MG63 (cell line): ENCODE measurements around the gene PLCL2. TPM values are rescaled to one million over a fixed set of nuclear protein-coding genes. Genes with fewer than 3 reads are reported as not detected.

ENCODE experiments used
- DNase-seq: peaks from one replicate; pipeline ENCODE4 v3.0.0-alpha.2; 2020
- H3K27me3 ChIP-seq: fragments of 250-450 bp; sonication (Bioruptor Pico); 2 replicates; pipeline ENCODE4 v1.5.1; 2020; ENCODE audit warnings: mild to moderate bottlenecking, moderate library complexity
- H3K36me3 ChIP-seq: fragments of 250-450 bp; sonication (Bioruptor Pico); 2 replicates; pipeline ENCODE4 v1.5.1; 2020; ENCODE audit warnings: mild to moderate bottlenecking, moderate library complexity
- H3K4me3 ChIP-seq: fragments of 250-450 bp; sonication (Bioruptor Pico); 2 replicates; pipeline ENCODE4 v1.5.1; 2020; ENCODE audit warnings: mild to moderate bottlenecking, moderate library complexity
- H3K9me3 ChIP-seq: fragments of 250-450 bp; sonication (Bioruptor Pico); 2 replicates; pipeline ENCODE4 v1.5.1; 2020; ENCODE audit warnings: mild to moderate bottlenecking, moderate library complexity
- total RNA-seq: library from RNA; depleted of rRNA; stranded (reverse); fragments of >200 nt; shearing (Covaris generic); gene quantifications from 2 replicates; pipeline ENCODE4 v1.2.3, GENCODE V29; 2014; ENCODE audit warnings: low replicate concordance

Gene PLCL2
- total RNA-seq, 1 experiment from 2014 or later = 6.2 TPM

GRCh38 chr3:17033516-17034168 is 148.9 kb downstream of the PLCL2 start:
- DNase-seq = no peak
- Histone ChIP-seq H3K9me3 (no peaks in the 10 kb centered on the region), H3K36me3 (no peaks in the 10 kb centered on the region), H3K4me3 (no peak overlapping the region), H3K27me3 (no peaks in the 10 kb centered on the region)

- H3K9me3 ChIP-seq = no peaks in the 10 kb centered on the region
- H3K4me3 ChIP-seq = no peak overlapping the region
- H3K27me3 ChIP-seq = no peaks in the 10 kb centered on the region
- H3K36me3 ChIP-seq = no peaks in the 10 kb centered on the region
- no peak for DNase-seq
These were observed 150.3 kb downstream of the PLCL2 start for GRCh38 chr3:17035033-17035432.

- no peak for DNase-seq
- no peak overlapping the region for H3K4me3 ChIP-seq
- no peaks in the 10 kb centered on the region for H3K9me3 ChIP-seq
- H3K36me3 ChIP-seq = no peaks in the 10 kb centered on the region
- no peaks in the 10 kb centered on the region for H3K27me3 ChIP-seq
These were observed 151.2 kb downstream of the PLCL2 start for GRCh38 chr3:17035966-17036365.

DNA sequence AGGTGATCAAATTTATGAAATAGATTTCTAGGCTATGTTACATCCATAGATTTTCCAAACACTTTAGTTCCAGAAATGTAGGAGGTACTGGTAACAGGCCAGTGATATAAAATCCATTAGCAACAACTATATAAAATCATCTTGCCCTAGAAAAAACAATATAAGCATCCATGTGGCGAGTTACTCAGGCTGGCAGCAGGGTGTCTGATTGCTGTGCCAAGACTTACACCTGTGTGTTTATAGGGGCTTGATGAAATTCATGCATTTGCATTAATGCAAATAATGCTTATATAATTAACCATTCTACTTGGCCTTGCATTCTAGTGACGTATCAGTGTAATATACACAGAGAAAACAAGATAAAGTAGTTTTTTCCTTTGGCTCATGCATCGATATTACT is 153.4 kb downstream of the PLCL2 start:
- Histone ChIP-seq H3K27me3 (no peaks in the 10 kb centered on the region), H3K36me3 (no peaks in the 10 kb centered on the region), H3K4me3 (no peak overlapping the region), H3K9me3 (no peaks in the 10 kb centered on the region)
- DNase-seq = no peak

DNA sequence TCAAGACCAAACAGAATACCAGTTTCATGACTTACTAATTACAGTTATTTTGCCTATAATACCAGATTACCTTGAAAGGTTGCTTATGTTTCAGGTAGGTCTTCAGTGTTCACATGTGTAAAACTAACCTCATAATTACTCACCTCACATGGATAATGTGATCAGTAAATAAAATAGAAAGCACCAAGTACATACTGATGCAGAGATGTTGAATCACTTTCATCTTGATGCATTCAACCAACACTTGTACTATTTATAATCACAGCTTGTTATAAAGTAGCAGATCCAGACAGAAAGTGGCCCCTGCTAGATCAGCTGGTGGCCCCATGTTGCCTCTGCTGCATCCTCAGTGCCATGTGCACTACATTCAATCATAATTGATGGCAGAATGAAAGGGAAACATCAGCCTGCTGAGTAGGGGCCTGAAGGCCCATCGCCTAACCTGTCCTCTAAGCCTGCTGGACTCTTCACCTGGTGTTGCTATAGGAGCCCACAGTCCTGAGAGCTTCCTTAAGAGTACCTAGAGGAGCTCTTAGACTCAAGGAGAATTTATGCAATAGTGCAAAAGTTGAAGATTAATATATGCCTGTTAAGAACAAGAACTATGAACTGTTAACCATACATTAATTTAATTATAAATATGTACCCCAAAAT is 154.3 kb downstream of the PLCL2 start:
- H3K4me3 ChIP-seq = no peak overlapping the region
- no peaks in the 10 kb centered on the region for H3K36me3 ChIP-seq
- no peaks in the 10 kb centered on the region for H3K27me3 ChIP-seq
- DNase-seq = no peak
- no peaks in the 10 kb centered on the region for H3K9me3 ChIP-seq

- DNase-seq = peak; percentile 45
- Histone ChIP-seq H3K27me3 (no peaks in the 10 kb centered on the region), H3K9me3 (no peaks in the 10 kb centered on the region), H3K36me3 (no peaks in the 10 kb centered on the region), H3K4me3 (no peak overlapping the region)
These were observed 154.8 kb downstream of the PLCL2 start for GRCh38 chr3:17039594-17039993.

GRCh38 chr3:17040322-17040989 is 155.7 kb downstream of the PLCL2 start:
- Histone ChIP-seq H3K36me3 (no peaks in the 10 kb centered on the region), H3K27me3 (no peaks in the 10 kb centered on the region), H3K4me3 (no peak overlapping the region), H3K9me3 (no peaks in the 10 kb centered on the region)
- DNase-seq = no peak

DNA sequence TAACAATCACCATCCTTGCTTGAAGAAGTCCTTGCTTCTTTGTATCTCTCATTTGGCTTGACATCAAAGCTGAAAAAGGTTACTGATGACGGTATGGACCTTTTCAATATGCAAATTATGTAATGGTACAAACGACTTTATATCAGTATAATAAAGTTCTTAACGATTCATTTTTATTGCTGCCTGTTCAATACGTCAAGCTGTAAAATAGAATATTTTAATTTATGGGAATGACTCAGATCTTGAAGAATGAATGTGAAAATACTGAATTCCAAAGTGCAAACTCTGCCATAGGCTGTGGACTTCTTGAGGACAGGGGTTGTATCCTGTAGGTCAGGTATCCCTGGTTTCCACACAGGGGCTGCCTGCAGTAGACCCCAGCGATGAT is 156.2 kb downstream of the PLCL2 start:
- DNase-seq = no peak
- no peak overlapping the region for H3K4me3 ChIP-seq
- no peaks in the 10 kb centered on the region for H3K9me3 ChIP-seq
- no peaks in the 10 kb centered on the region for H3K36me3 ChIP-seq
- no peaks in the 10 kb centered on the region for H3K27me3 ChIP-seq

- DNase-seq = no peak
- Histone ChIP-seq H3K27me3 (no peaks in the 10 kb centered on the region), H3K4me3 (no peak overlapping the region), H3K9me3 (no peaks in the 10 kb centered on the region), H3K36me3 (no peaks in the 10 kb centered on the region)
These were observed 160.1 kb downstream of the PLCL2 start for GRCh38 chr3:17044855-17045254.

DNA sequence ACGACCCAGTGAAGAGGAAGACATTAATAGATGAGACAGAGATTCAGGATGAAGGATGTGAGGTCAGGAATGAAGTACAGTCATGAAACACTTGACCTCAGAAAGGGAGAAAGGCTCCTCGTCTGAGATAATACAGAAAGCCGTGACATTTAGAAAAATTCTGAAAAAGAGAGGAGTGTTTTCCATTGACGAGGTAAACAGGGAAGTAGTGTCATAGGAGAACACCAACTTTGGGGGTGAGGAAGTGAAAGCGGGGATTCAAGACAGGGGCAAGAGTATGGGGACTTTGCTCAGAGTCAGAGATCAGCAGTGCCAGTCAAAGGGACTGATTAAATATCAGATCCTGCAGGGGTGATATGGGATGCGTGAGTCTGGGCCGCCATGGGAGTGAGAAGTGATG is 160.9 kb downstream of the PLCL2 start:
- DNase-seq = no peak
- Histone ChIP-seq H3K4me3 (no peak overlapping the region), H3K36me3 (no peaks in the 10 kb centered on the region), H3K9me3 (no peaks in the 10 kb centered on the region), H3K27me3 (no peaks in the 10 kb centered on the region)

- H3K4me3 ChIP-seq = no peak overlapping the region
- H3K36me3 ChIP-seq = no peaks in the 10 kb centered on the region
- no peaks in the 10 kb centered on the region for H3K27me3 ChIP-seq
- no peak for DNase-seq
- H3K9me3 ChIP-seq = no peaks in the 10 kb centered on the region
These were observed 161.9 kb downstream of the PLCL2 start for GRCh38 chr3:17046623-17047022.

GRCh38 chr3:17047162-17047561 is 162.4 kb downstream of the PLCL2 start:
- Histone ChIP-seq H3K4me3 (no peak overlapping the region), H3K36me3 (no peaks in the 10 kb centered on the region), H3K9me3 (no peaks in the 10 kb centered on the region), H3K27me3 (no peaks in the 10 kb centered on the region)
- DNase-seq = no peak

GRCh38 chr3:17047894-17048293 is 163.1 kb downstream of the PLCL2 start:
- no peaks in the 10 kb centered on the region for H3K27me3 ChIP-seq
- H3K4me3 ChIP-seq = no peak overlapping the region
- H3K36me3 ChIP-seq = no peaks in the 10 kb centered on the region
- no peaks in the 10 kb centered on the region for H3K9me3 ChIP-seq
- DNase-seq = no peak

DNA sequence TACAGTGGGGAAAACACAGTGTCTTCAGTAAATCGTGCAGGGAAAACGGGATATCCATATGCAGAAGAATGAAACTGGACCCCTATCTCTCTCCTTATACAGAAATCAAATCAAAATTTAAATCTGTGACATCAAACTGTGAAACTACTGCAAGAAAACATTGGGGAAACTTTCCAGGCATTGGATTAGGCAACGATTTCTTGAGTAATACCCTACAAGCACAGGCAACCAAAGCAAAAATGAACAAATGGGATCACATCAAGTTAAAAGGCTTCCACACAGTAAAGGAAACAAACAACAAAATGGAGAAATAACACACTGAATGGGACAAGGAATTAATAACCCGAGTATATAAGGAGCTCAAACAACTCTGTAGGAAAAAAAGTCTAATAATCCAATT is 165.3 kb downstream of the PLCL2 start:
- H3K36me3 ChIP-seq = no peaks in the 10 kb centered on the region
- no peak for DNase-seq
- H3K4me3 ChIP-seq = no peak overlapping the region
- H3K9me3 ChIP-seq = no peaks in the 10 kb centered on the region
- no peaks in the 10 kb centered on the region for H3K27me3 ChIP-seq

- H3K36me3 ChIP-seq = no peaks in the 10 kb centered on the region
- no peaks in the 10 kb centered on the region for H3K9me3 ChIP-seq
- H3K27me3 ChIP-seq = no peaks in the 10 kb centered on the region
- DNase-seq = no peak
- H3K4me3 ChIP-seq = no peak overlapping the region
These were observed 165.8 kb downstream of the PLCL2 start for GRCh38 chr3:17050506-17050905.

DNA sequence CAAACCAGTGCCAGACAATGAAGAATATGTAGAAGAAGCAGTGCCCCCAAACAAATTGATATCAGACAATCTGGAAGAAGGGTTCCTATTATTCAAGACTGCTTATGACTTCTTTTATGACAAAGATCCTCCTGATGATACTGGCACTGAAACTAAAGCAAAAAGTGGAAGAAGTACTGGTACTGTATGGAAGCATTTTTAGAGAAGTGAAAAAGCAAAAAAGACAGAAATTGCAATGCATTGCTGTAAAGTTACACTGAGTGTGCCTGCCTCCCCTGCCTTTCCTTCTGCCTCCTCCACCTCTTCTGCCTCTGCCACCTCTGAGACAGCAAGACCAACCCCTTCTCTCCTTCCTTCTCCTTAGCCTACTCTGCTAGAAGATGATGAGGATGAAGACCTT is 167.6 kb downstream of the PLCL2 start:
- no peak overlapping the region for H3K4me3 ChIP-seq
- no peaks in the 10 kb centered on the region for H3K36me3 ChIP-seq
- no peak for DNase-seq
- H3K27me3 ChIP-seq = no peaks in the 10 kb centered on the region
- H3K9me3 ChIP-seq = no peaks in the 10 kb centered on the region

GRCh38 chr3:17054301-17054981 is 169.7 kb downstream of the PLCL2 start:
- Histone ChIP-seq H3K4me3 (no peak overlapping the region), H3K9me3 (no peaks in the 10 kb centered on the region), H3K27me3 (no peaks in the 10 kb centered on the region), H3K36me3 (no peaks in the 10 kb centered on the region)
- no peak for DNase-seq
